Lower leg skin (tissue), 3 donors: ENCODE data around the gene TMEM144.

Source experiments
- POLR2A ChIP-seq, 2 donors: fragments of 450-650 bp; IDR thresholded peaks; one replicate each; pipeline ENCODE4 v1.6.1; 2016 to 2017; ENCODE audit warnings: antibody characterized with exemption in 2 of 2, mild to moderate bottlenecking in 1 of 2, moderate library complexity in 1 of 2
- TF ChIP-seq, protein P1 (sequence below), 3 donors: fragments of 450-650 bp; IDR thresholded peaks; one replicate each; pipeline ENCODE4 v1.5.1; 2016; ENCODE audit warnings: antibody characterized with exemption in 3 of 3, mild to moderate bottlenecking in 3 of 3, moderate library complexity in 2 of 3

DNA sequence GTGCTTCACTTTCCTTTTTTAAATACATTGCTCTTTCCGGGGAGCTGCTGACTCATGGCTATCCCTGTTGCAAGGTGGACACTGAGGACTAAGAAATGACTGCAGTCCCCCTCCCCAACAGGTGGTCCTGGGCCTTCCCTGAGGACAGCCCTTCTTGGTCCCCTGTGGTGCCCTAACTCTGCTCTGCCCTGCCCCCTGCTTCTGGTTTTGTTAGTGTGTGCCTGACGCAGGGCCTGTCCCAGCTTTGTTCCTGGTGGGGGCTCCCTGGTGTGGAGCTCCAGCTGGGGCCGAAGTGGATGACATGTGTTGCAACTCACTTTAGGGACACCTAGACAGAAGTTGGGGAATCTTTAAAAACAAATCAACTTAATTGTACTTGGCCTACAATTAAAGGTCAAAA is 81.9 kb downstream of the TMEM144 start:
- TF ChIP-seq, protein P1, sequence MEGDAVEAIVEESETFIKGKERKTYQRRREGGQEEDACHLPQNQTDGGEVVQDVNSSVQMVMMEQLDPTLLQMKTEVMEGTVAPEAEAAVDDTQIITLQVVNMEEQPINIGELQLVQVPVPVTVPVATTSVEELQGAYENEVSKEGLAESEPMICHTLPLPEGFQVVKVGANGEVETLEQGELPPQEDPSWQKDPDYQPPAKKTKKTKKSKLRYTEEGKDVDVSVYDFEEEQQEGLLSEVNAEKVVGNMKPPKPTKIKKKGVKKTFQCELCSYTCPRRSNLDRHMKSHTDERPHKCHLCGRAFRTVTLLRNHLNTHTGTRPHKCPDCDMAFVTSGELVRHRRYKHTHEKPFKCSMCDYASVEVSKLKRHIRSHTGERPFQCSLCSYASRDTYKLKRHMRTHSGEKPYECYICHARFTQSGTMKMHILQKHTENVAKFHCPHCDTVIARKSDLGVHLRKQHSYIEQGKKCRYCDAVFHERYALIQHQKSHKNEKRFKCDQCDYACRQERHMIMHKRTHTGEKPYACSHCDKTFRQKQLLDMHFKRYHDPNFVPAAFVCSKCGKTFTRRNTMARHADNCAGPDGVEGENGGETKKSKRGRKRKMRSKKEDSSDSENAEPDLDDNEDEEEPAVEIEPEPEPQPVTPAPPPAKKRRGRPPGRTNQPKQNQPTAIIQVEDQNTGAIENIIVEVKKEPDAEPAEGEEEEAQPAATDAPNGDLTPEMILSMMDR (IDR thresholded peaks at IDR 0.05) = no peak
- no peak for TF ChIP-seq POLR2A (IDR thresholded peaks at IDR 0.05)
